ENCODE measurements around the gene TPST2.

TPST2 gene

GRCh38 chr22:26553056-26553752 lies 36.7 kb downstream of the TPST2 start:
- DNase-seq = peak; percentile 53

GRCh38 chr22:26552466-26552865 lies 37.5 kb downstream of the TPST2 start:
- DNase-seq = no peak

- DNase-seq = no peak
Measured at GRCh38 chr22:26551568-26551967, 38.4 kb downstream of the TPST2 start.

GRCh38 chr22:26550498-26551033 lies 39.4 kb downstream of the TPST2 start:
- peak; percentile 53 for DNase-seq

GRCh38 chr22:26549902-26550497 lies 39.9 kb downstream of the TPST2 start:
- DNase-seq = no peak

GRCh38 chr22:26548984-26549383 lies 40.9 kb downstream of the TPST2 start:
- DNase-seq = no peak

GRCh38 chr22:26548303-26548702 lies 41.6 kb downstream of the TPST2 start:
- DNase-seq = no peak

GRCh38 chr22:26547837-26548236 lies 42.1 kb downstream of the TPST2 start:
- DNase-seq = no peak

GRCh38 chr22:26547426-26547825 lies 42.5 kb downstream of the TPST2 start:
- DNase-seq = no peak

- no peak for DNase-seq
Measured at GRCh38 chr22:26546282-26546681, 43.6 kb downstream of the TPST2 start.

- DNase-seq = no peak
Measured at GRCh38 chr22:26545827-26546226, 44.1 kb downstream of the TPST2 start.

GRCh38 chr22:26545385-26545784 lies 44.5 kb downstream of the TPST2 start:
- DNase-seq = no peak

GRCh38 chr22:26544489-26544888 lies 45.4 kb downstream of the TPST2 start:
- no peak for DNase-seq

GRCh38 chr22:26542831-26543230 lies 47.1 kb downstream of the TPST2 start:
- no peak for DNase-seq

GRCh38 chr22:26541167-26541819 lies 48.6 kb downstream of the TPST2 start:
- DNase-seq = no peak

- no peak for DNase-seq
Measured at GRCh38 chr22:26540119-26540518, 49.8 kb downstream of the TPST2 start.

GRCh38 chr22:26536762-26537134 lies 53.2 kb downstream of the TPST2 start:
- DNase-seq = no peak

- DNase-seq = no peak
Measured at GRCh38 chr22:26536056-26536761, 53.7 kb downstream of the TPST2 start.

GRCh38 chr22:26535603-26535908 lies 54.4 kb downstream of the TPST2 start:
- no peak for DNase-seq

GRCh38 chr22:26534874-26535602 lies 54.9 kb downstream of the TPST2 start:
- DNase-seq = no peak

GRCh38 chr22:26534171-26534855 lies 55.6 kb downstream of the TPST2 start:
- DNase-seq = no peak

GRCh38 chr22:26529345-26529744 lies 60.6 kb downstream of the TPST2 start:
- DNase-seq = no peak
